Cardiac muscle cell (in vitro differentiated cells and primary cell): ENCODE results near the gene KRTAP5-2. TPM values are rescaled to one million over a fixed set of nuclear protein-coding genes. Genes with fewer than 3 reads are reported as not detected.

ENCODE experiments used
- DNase-seq, 2 donors: peaks; one replicate each; pipeline versions ENCODE4 v3.0.0 to v3.0.0-alpha.2; 2010 to 2017; ENCODE audit warnings: low read depth in 1 of 2, low spot score in 1 of 2
- H3K27ac ChIP-seq: fragments of 200-600 bp; sonication (generic); 2 replicates; pipeline ENCODE4 v1.5.1; 2016
- H3K27me3 ChIP-seq: fragments of 200-600 bp; sonication (generic); 2 replicates; pipeline ENCODE4 v1.6.0; 2016; ENCODE audit warnings: control low read depth
- H3K36me3 ChIP-seq: fragments of 200-600 bp; sonication (generic); 2 replicates; pipeline ENCODE4 v1.5.1; 2016; ENCODE audit warnings: control low read depth
- H3K4me1 ChIP-seq: fragments of 200-600 bp; sonication (generic); 2 replicates; pipeline ENCODE4 v1.8.1; 2017; ENCODE audit warnings: low read depth, mild to moderate bottlenecking, mixed run types
- H3K4me3 ChIP-seq: fragments of 200-600 bp; sonication (generic); 2 replicates; pipeline ENCODE4 v1.5.1; 2016; ENCODE audit warnings: mild to moderate bottlenecking
- H3K9me3 ChIP-seq: fragments of 200-600 bp; sonication (generic); 2 replicates; pipeline ENCODE4 v1.5.1; 2017; ENCODE audit warnings: low read depth, mild to moderate bottlenecking, control low read depth
- CTCF ChIP-seq: IDR thresholded peaks from 2 replicates; pipeline ENCODE4 v1.5.1; 2012; ENCODE audit warnings: low read depth, mild to moderate bottlenecking, low read length
- polyA plus RNA-seq: library from polyadenylated mRNA; unstranded; fragments of >200 nt; fragmentation: Nextera tagmentation; extraction: Ambion mirVana; gene quantifications from 2 replicates; pipeline ENCODE4 v1.2.1, GENCODE V29; 2016
- total RNA-seq: library from RNA; depleted of rRNA; stranded (reverse); fragments of >200 nt; gene quantifications from 2 replicates; pipeline ENCODE4 v1.2.3, GENCODE V29; 2016

KRTAP5-2 gene
- total and polyA plus RNA-seq, 2 experiments from 2014 or later: not detected

GRCh38 chr11:1631066-1631568, 33.0 kb upstream of the KRTAP5-2 start:
- no peaks in the 10 kb centered on the region for H3K9me3 ChIP-seq
- H3K4me3 ChIP-seq: no peak overlapping the region
- H3K27me3 ChIP-seq: peaks cover 41% of the 10 kb centered on the region
- H3K27ac ChIP-seq: no peak overlapping the region
- no peak for TF ChIP-seq CTCF
- no peaks in the 10 kb centered on the region for H3K4me1 ChIP-seq
- no peaks in the 10 kb centered on the region for H3K36me3 ChIP-seq
- no peak for DNase-seq

GRCh38 chr11:1630271-1630670, 32.2 kb upstream of the KRTAP5-2 start:
- no peak overlapping the region for H3K4me3 ChIP-seq
- TF ChIP-seq CTCF: no peak
- H3K27me3 ChIP-seq: peaks cover 40% of the 10 kb centered on the region

GRCh38 chr11:1629326-1630185, 31.5 kb upstream of the KRTAP5-2 start, which contains the start of gene KRTAP5-5:
TSS of gene KRTAP5-5 (plus strand) at chr11:1629775. CDS start at chr11:1629841, 66 bp downstream.
- no peaks in the 10 kb centered on the region for H3K9me3 ChIP-seq
- no peaks in the 10 kb centered on the region for H3K36me3 ChIP-seq
- peaks cover 37% of the 10 kb centered on the region for H3K27me3 ChIP-seq
- TF ChIP-seq CTCF: no peak
- no peak within 1 kb of the TSS for H3K4me3 ChIP-seq
- H3K27ac ChIP-seq: no peak within 1 kb of the TSS
- H3K4me1 ChIP-seq: no peaks in the 10 kb centered on the region
- no peak for DNase-seq

More at GRCh38 chr11:1630271-1630670, 32.2 kb upstream of the KRTAP5-2 start:
- Histone ChIP-seq H3K36me3 (no peaks in the 10 kb centered on the region), H3K4me1 (no peaks in the 10 kb centered on the region), H3K9me3 (no peaks in the 10 kb centered on the region), H3K27ac (no peak overlapping the region)
- no peak for DNase-seq

GRCh38 chr11:1628506-1629325, 30.6 kb upstream of the KRTAP5-2 start:
- TF ChIP-seq CTCF: peak; percentile 95
- no peaks in the 10 kb centered on the region for H3K4me1 ChIP-seq
- DNase-seq: peak; percentile 48 to 75
- no peaks in the 10 kb centered on the region for H3K36me3 ChIP-seq
- no peak overlapping the region for H3K4me3 ChIP-seq
- H3K27ac ChIP-seq: no peak overlapping the region
- H3K9me3 ChIP-seq: no peaks in the 10 kb centered on the region
- H3K27me3 ChIP-seq: peaks cover 31% of the 10 kb centered on the region

- H3K4me3 ChIP-seq: no peak overlapping the region
- TF ChIP-seq CTCF: no peak
- peaks cover 17% of the 10 kb centered on the region for H3K27me3 ChIP-seq
- no peaks in the 10 kb centered on the region for H3K36me3 ChIP-seq
- no peak for DNase-seq
- H3K4me1 ChIP-seq: no peaks in the 10 kb centered on the region
- no peak overlapping the region for H3K27ac ChIP-seq
- H3K9me3 ChIP-seq: no peaks in the 10 kb centered on the region
Measured at GRCh38 chr11:1625541-1625940, 27.4 kb upstream of the KRTAP5-2 start.
